RPMI7951 (cell line): ENCODE data around the gene DTX3. TPM values are rescaled to one million over a fixed set of nuclear protein-coding genes. Genes with fewer than 3 reads are reported as not detected.
"Not testable (repeated sequence)": the region's sequence is repeated elsewhere in the genome, so short reads cannot be mapped to it uniquely, and the experiment has no call there.

Experiments used
- DNase-seq: peaks from one replicate; pipeline ENCODE4 v3.0.0-alpha.2; 2012; ENCODE audit warnings: low read depth
- total RNA-seq: library from RNA; depleted of rRNA; stranded (reverse); fragments of >200 nt; shearing (Covaris generic); gene quantifications from 2 replicates; pipeline ENCODE4 v1.2.3, GENCODE V29; 2014

DTX3 gene
- total RNA-seq, 1 experiment from 2014 or later, result 9.9 TPM

- DNase-seq, result no peak
Observed at GRCh38 chr12:57606821-57607220, 2.2 kb downstream of the DTX3 start.

GRCh38 chr12:57607958-57608663, 3.5 kb downstream of the DTX3 start:
- no peak for DNase-seq

- DNase-seq, result no peak
Observed at GRCh38 chr12:57609101-57609780, 4.6 kb downstream of the DTX3 start.

- DNase-seq, result no peak
Observed at GRCh38 chr12:57609781-57610553, 5.3 kb downstream of the DTX3 start.

DNA sequence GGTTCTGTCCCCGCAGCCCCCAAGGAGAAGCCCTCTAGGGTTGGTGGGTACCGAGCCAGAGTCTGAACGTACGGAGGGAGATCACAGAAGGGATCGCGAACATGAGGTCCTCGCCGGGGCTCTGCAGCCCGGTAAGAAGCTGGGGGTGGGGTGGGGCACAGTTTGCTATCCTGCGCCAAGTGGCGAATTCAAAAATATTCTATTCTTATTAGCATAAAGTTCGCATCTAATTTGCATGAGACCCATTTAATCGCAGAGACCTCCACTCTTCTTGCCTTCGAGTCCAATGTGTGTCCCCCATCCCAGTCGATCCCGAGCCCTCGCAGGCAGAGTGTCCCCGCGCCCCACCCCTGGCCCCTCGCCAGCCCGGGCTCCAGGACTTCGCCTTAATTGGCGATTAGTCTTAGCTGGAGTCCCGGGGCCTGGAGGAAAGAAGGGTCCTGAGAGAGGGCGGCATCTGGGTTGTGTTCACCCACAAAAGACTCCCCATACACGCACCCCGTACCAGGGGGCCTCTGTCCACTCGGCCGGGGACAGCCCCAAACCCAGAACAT, 6.0 kb downstream of the DTX3 start:
- DNase-seq, result no peak

GRCh38 chr12:57611108-57611826, 6.6 kb downstream of the DTX3 start, which contains the start of gene ARHGEF25:
Gene ARHGEF25, plus strand, starts transcription at chr12:57611435. Its CDS starts 460 bp downstream, at chr12:57611895.
- DNase-seq, result peak; percentile 56

GRCh38 chr12:57611827-57612710, 7.4 kb downstream of the DTX3 start:
- DNase-seq, result no peak

- DNase-seq, result no peak
Observed at GRCh38 chr12:57612711-57613426, 8.2 kb downstream of the DTX3 start.

- no peak for DNase-seq
Observed at GRCh38 chr12:57613427-57614109, 8.9 kb downstream of the DTX3 start.

DNA sequence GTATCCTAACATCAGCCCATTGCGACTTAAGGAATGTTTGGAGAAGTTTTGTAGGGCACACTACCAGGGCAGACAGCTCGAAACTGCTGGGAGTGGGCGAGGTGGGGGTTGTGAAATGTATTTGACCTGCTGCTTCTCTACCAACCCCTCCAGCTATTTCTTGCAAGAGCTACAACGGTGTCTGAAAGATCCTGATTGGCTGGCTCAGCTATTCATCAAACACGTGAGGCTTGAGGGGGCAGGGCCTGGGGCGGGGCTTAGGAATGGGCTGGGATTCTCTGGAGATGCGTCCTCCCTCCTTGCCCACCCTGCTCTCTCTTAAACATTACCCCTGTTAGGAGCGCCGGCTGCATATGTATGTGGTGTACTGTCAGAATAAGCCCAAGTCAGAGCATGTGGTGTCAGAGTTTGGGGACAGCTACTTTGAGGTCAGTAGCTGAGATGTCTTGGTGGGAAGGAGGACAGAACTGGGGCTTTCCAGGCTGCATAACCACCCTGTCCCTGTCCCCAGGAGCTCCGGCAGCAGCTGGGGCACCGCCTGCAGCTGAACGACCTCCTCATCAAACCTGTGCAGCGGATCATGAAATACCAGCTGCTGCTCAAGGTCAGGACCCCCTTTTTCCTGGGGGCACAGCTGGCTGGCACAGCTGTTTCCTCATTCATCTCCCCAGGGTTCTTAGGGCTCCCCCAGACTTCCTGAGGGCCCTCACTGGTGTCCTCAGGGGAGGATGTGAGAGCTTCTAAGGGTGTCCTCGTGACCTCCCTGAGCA, 9.7 kb downstream of the DTX3 start:
- no peak for DNase-seq

DNA sequence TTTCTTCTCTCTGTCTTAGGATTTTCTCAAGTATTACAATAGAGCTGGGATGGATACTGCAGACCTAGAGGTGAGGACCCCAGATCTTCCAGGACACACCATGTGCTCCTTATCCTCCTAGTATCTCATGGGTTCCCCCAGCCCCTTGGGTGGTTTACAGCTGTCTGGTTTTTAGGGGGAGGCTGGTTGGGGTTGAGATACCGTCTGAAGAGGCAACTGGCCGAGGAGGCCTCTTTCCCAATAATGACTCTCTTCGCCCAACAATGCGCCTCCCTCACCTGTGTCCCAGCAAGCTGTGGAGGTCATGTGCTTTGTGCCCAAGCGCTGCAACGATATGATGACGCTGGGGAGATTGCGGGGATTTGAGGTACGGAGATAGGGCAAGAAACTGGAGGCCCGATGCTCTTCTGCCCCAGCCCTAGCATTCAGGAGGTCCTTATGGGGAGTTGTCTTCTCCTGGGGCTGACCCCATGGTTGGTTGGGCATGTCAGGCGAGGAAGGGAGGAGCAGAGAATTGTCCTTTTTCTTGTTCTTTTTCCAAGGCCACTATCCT, 10.4 kb downstream of the DTX3 start:
- DNase-seq, result no peak

DNA sequence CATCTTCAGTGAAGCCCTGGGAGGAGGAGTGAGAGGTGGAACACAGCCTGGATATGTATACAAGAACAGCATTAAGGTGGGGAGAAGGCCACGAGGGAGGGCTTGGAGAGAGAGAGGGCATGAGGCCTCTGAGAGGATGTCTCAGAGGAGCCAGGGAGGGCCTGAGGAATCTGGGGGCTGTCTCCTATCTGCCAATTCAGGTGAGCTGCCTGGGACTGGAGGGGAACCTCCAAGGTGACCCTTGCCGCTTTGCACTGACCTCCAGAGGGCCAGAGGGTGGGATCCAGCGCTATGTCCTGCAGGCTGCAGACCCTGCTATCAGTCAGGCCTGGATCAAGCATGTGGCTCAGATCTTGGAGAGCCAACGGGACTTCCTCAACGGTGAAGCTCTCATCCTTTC, 11.0 kb downstream of the DTX3 start:
- DNase-seq, result no peak

DNA sequence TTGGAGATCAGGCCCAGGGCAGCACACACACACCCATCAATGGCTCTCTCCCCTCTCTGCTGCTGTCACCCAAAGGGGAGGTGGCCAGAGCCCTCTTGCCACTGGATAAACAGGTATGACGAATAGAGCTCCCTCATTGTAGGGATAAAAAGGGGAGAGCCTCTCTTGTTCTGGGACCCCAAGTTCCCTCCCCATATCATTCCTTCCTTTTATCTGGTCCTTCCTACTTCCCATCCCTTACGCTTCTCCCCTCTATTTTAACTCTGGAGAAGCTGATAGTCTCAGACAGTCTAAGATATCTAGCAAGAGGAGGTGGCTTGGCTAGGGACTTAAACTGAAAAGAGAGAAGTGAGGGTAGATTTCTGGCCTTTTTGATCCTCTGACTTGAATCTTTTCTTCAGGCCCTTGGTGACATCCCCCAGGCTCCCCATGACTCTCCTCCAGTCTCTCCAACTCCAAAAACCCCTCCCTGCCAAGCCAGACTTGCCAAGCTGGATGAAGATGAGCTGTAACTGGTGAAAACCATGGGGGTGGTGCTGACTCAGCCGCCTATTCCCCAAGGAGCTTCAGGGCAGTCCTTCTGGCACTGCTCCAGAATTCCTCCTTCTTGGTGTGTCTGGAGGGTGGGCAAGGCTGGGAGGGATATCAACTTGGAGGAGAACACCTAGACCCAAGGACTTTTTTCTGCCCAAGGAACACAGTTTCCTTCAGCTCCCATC, 11.9 kb downstream of the DTX3 start:
- peak; percentile 39 for DNase-seq

DNA sequence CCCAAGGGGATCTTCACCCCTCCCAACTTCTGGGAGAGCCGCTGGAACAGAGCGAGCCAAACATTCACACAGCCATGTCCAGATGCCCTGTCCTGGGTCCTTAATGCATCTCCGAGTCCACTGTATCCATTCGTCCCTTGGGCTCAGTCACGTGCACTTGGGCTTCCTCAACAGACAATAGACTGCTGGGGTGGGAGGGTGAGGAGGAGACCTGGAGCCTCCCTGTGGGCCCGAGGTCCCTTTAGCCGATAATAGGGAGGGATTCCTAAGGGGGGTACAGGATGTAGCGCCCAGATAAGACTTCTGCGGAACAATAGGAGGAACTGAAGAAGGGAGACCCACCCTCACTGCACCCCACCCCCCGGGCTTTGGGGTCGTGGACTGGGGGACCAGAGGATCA, 13.3 kb downstream of the DTX3 start:
- DNase-seq, result no peak

- DNase-seq, result not testable (repeated sequence)
Observed at GRCh38 chr12:57618431-57618830, 13.8 kb downstream of the DTX3 start.

- DNase-seq, result no peak
Observed at GRCh38 chr12:57618966-57619433, 14.4 kb downstream of the DTX3 start.
